GM04503 (cell line): Measurements from ENCODE around the gene ATP5MK.
"Not testable (repeated sequence)": the region's sequence is repeated elsewhere in the genome, so short reads cannot be mapped to it uniquely, and the experiment has no call there.

Experiments
- DNase-seq: peaks from one replicate; pipeline ENCODE4 v3.0.0-alpha.2; 2012; ENCODE audit warnings: low read depth

ATP5MK gene

DNA sequence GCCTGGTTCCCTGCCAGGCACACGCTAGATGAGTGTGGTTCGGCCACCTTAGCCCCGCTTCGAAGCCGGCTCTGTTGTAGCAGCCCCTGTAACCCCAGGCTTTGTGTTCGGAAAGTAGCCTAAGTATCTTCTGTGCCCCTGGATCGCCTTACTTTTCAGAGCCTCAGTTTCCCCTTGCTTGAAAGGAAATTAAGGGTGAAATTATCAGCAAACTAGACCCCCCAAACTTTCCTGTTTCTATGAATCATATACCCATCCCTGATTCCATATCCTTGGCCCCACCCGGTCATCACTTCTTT, 463 bp upstream of the ATP5MK start:
- no peak for DNase-seq

DNA sequence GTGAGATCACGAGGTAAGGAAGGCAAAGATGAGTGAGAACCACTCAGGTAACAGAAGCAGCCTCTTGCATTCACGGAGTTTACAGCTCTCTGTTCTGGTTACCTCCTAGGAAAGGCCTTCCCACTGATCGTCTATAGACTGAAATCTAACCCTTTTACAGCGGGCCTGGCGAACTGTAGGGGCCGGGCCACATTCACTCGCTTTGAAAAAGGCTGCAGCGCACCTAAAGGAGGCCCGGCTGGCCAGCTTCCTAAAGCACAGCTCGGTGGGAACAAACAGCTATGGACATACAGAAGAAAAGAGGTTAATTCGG, 565 bp downstream of the ATP5MK start:
- DNase-seq, result no peak

DNA sequence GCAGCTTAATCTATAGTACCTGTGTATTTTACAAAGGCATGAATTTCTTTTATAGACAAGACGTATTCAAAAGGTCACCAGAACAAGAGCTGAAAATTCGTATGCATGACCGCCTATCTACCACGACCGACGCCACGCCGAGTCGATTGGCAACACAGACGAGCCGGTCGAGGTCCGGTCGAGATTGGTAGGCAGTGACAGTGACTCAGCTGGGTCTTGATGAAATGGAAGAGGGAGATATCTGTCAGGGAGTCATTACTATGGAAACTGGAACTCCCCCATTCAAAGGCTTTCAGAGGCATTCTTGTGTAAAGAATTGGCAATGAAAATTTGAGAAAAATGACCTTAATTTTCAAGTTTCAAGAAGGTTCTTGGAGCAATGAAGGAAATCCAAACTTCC, 2.1 kb downstream of the ATP5MK start:
- DNase-seq, result no peak

DNA sequence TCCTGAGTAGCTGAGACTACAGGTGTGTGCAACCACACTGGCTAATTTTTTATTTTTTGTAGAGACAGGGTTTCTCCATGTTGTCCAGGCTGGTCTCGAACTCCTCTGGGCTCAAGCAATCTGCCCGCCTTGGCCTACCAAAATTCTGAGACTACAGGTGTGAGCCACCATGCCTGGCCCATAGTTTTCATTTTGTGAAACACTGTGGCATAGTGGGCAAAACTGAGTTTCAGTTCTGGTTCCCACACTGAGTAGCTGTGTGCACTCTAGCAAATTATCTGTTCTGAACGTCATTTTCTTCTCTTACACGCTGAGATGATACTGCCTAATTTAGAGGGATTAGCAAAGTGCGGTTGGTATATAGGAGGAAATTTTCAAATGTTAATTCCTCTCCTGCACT, 13.5 kb downstream of the ATP5MK start:
- DNase-seq, result no peak

DNA sequence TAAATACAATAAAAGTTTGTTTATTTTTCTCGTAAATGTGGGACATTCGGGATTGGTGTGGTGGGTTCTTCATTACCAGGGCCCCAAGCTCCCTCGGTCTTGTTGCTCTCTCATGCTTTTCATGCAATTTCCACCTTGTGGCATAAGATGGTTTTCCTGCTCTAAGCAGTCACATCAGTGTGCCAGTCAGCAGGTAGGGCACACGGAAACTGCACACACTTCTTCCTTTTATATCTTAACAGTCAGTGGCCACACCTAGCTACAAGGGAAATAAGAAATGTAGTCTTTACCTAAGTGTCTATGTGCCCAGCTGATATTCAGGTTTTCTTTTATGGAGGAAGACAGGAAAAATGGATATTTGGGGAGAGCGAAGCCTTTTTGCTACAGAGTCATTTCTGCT, 22.0 kb downstream of the ATP5MK start:
- DNase-seq, result no peak

DNA sequence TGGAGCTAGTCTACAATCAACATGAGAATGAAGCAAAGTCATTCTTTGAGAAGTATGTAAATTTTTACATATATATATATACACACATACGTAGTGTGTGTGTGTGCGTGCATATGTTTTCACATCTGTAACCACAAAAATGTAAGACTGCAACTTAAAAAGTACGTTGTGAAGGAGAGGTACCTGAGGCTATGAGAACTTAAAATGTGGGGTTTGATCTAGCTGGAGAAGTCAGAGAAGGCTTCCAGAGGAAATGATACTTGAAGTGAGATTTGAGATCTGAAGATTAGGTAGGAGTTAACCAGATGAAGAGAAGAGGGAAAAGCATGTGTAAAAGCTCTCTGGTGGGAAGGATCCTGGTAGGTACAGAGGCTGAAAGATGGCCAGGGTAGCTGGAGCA, 22.7 kb downstream of the ATP5MK start:
- DNase-seq, result no peak

DNA sequence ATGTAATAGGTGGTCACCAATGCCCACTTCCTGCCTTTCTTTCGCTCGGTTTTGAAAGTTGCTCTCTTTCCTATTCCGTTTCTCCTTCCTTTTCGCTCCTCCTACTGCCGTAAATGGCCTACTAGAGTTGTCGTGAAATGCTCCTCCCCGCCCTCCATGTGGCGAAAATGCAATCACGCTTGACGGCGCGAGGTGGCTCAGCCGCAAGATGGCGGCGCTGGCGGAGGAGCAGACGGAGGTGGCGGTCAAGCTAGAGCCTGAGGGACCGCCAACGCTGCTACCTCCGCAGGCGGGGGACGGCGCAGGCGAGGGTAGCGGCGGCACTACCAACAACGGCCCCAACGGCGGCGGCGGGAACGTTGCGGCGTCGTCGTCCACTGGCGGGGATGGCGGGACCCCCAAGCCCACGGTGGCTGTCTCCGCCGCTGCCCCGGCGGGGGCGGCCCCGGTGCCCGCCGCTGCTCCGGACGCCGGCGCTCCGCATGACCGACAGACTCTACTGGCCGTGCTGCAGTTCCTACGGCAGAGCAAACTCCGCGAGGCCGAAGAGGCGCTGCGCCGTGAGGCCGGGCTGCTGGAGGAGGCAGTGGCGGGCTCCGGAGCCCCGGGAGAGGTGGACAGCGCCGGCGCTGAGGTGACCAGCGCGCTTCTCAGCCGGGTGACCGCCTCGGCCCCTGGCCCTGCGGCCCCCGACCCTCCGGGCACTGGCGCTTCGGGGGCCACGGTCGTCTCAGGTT, 28.3 kb downstream of the ATP5MK start, which contains the start of gene TAF5:
TAF5 (plus strand) TSS at position 195 of the 737 bp plus-strand sequence; CDS start at position 209, 14 bp downstream.
- peak; percentile 86 for DNase-seq

DNA sequence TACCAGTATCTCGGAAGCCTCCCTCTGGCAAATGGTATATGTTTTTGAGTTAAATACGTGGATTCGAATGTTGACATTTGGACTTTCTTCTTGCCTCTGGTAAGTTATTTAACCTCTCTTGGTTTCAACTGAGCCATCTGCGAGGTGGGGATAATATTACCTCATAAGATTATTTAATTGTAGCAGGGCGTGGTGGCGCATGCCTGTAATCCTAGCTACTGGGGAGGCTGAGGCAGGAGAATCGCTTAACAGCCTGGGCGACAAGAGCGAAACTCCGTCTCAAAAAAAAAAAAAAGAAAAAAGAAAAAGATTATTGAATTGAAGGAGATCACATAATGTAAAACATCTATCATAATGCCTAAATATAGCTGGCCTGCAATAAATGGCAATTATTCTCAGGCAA, 28.9 kb downstream of the ATP5MK start:
- no peak for DNase-seq

DNA sequence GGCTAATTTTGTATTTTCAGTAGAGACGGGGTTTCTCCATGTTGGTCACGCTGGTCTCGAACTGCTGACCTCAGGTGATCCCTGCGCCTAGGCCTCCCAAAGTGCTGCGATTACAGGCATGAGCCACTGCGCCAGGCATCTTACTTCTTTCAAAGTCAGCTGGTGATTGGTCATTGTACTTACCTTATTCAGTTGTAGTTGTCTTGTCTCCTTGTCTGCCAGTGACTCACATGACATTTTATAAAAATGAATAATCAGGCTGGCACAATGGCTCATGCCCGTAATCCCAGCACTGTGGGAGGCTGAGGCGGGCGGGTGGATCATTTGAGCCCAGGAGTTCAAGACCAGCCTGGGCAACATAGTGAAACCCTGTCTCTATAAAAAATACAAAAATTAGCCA, 35.5 kb downstream of the ATP5MK start:
- not testable (repeated sequence) for DNase-seq

DNA sequence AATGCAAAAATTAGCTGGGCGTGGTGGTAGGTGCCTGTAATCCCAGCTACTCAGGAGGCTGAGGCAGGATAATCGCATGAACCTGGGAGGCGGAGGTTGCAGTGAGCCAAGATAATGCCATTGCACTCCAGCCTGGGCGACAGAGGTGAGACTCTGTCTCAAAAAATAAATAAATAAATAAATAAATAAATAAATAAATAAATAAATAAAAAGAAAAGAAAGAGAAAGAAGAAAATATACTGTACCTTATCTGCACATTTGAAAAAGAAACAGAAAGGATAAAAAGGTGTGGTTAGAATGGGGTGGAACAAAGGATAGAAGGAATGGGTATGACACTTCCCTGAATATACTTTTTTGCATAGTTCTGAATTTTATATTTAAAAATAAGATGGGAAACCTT, 36.8 kb downstream of the ATP5MK start:
- not testable (repeated sequence) for DNase-seq

DNA sequence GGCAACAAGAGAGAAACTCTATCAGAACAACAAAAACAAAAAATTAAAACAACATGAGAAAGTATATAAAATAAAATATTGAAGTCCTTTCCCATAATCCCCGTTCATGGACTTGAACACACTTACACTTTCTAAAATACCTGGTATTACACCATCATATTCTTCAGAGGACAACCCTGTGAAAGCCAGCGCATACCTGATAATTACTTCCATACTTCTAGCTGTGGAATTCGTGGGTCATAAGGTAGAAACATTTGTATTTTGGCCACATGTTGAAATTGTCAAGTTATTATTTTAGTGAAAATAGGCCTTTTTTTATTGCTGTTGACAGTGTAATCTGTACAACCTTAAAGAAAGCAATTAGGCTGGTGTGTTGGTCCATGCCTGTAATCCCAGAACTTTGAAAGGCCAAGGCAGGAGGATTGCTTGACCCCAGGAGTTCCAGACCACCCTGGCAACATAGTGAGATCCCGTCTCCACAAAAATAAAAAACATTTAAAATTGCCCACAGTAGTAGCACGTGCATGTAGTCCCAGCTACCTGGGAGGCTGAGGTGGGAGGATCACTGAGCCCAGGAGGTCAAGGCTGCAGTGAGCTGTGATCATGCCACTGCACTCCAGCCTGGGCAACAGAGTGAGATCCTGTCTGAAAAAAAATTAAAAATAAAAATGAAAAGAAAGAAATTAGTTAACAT, 40.2 kb downstream of the ATP5MK start:
- no peak for DNase-seq

DNA sequence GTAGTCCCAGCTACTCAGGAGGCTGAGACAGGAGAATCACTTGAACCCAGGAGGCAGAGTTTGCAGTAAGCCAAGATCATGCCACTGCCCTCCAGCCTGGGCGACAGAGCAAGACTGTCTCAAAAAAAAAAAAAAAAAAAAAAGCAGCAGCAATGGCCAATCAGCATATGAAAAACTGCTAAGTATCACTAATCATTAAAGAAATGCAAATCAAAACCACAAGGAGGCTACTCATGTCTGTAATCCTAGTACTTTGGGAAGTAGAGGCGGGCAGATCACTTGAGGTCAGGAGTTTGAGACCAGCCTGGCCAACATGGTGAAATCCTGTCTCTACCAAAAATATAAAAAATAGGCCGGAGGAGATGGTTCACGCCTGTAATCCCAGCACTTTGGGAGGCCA, 41.7 kb downstream of the ATP5MK start:
- not testable (repeated sequence) for DNase-seq

DNA sequence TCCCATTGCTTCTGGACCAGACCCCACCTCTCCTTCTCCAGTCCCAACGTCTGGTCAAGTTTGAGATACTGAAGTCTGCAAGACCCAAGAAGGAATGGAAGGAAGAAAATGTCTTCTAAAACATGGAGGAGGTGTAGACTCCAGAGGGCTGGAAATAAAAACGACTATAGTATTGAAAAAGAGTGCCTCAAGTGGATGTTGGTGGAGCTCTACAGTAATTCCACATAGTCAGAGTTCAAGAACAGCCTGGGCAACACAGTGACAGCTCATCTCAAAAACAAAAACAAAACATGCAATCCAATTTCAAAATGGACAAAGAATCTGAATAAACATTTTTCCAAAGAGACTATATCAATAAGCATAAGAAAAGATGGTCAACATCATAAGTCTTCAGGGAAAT, 43.0 kb downstream of the ATP5MK start:
- DNase-seq, result no peak

DNA sequence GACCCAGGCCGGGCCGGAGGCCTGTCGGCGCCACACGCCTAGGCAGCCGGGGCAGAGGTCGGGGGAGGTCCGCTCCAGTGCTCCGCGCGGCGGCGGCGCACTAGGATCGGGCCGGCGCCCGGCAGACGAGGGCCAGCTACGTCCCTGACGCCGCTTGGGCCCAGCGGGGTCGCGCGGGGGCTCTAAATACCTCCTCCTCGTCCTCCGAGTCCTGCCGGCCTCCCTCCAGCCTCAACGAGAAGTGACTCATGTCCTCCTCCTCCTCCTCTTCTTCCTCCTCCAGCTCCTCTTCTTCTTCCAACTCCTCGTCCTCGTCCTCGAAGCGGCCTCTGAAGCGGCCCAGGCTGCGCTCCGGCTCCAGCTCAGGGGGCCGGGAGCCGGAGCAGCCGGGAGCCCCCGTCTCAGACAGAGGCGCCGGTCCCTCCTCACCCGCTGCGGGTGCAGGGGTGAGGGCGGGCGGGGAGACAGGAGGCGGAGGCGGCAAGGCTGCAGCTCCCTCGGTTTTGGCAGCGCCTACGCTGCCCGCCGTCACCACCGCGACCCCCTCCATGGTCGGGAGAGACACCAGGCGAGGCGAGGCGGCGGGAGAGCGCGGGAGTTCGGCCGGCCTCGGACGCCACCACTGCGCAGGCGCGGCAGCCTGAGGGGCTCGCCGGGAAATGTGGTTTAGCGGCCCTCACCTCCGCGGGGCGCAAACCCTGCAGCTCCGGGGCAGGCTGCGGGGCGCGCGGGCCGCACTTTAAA, 45.6 kb downstream of the ATP5MK start, which contains the start of gene PCGF6:
PCGF6 (minus strand) TSS at position 624 of the 744 bp plus-strand sequence; CDS start at position 550, 74 bp downstream.
- DNase-seq, result no peak

DNA sequence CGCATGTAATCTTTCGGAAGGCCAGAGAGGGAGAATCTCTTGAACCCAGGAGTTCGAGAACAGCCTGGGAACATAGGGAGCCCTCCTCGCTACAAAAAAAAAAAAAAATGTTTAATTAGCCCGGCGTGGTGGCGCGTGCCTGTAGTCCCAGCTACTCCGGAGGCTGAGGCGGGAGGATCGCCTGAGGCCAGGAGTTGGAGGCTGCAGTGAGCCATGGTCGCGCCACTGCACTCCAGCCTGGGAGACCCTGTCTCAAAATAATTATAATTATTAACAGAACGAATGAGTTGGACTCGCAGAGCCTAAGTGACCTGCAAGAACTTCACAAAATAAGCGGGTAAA, 46.1 kb downstream of the ATP5MK start:
- DNase-seq, result no peak
